NCI-H510A treated with DMSO at 0.1 percent for 48 hours (cell line): ENCODE results near the gene MYLK.
"Not testable (repeated sequence)": the region's sequence is repeated elsewhere in the genome, so short reads cannot be mapped to it uniquely, and the experiment has no call there.

Experiments
- DNase-seq: peaks from one replicate; lab custom pipeline; 2025; lab: John Stamatoyannopoulos, UW

Gene MYLK

GRCh38 chr3:123623346-123623880 is 260.7 kb downstream of the MYLK start:
- no peak for DNase-seq

- DNase-seq: no peak
These were observed 261.4 kb downstream of the MYLK start for GRCh38 chr3:123622766-123623165.

GRCh38 chr3:123621850-123622189 is 262.3 kb downstream of the MYLK start:
- peak; percentile 6 for DNase-seq

- DNase-seq: peak; percentile 10
These were observed 262.8 kb downstream of the MYLK start for GRCh38 chr3:123621186-123621849.

GRCh38 chr3:123620343-123620742 is 263.8 kb downstream of the MYLK start:
- DNase-seq: no peak

- no peak for DNase-seq
These were observed 265.2 kb downstream of the MYLK start for GRCh38 chr3:123618768-123619484.

GRCh38 chr3:123618076-123618708 is 265.9 kb downstream of the MYLK start:
- no peak for DNase-seq

GRCh38 chr3:123616593-123616992 is 267.5 kb downstream of the MYLK start:
- no peak for DNase-seq

- DNase-seq: no peak
These were observed 270.6 kb downstream of the MYLK start for GRCh38 chr3:123613543-123613942.

GRCh38 chr3:123611674-123612073 is 272.5 kb downstream of the MYLK start:
- DNase-seq: not testable (repeated sequence)

GRCh38 chr3:123611082-123611481 is 273.1 kb downstream of the MYLK start:
- no peak for DNase-seq

GRCh38 chr3:123610331-123610730 is 273.8 kb downstream of the MYLK start:
- DNase-seq: no peak

- DNase-seq: no peak
These were observed 275.1 kb downstream of the MYLK start for GRCh38 chr3:123609063-123609462.

GRCh38 chr3:123608263-123608937 is 275.7 kb downstream of the MYLK start:
- DNase-seq: no peak

GRCh38 chr3:123606527-123606926 is 277.6 kb downstream of the MYLK start:
- no peak for DNase-seq

GRCh38 chr3:123605789-123606234 is 278.3 kb downstream of the MYLK start:
- DNase-seq: no peak

GRCh38 chr3:123603153-123603552 is 281.0 kb downstream of the MYLK start:
- not testable (repeated sequence) for DNase-seq

- DNase-seq: no peak
These were observed 281.8 kb downstream of the MYLK start for GRCh38 chr3:123602325-123602724.

- not testable (repeated sequence) for DNase-seq
These were observed 283.3 kb downstream of the MYLK start for GRCh38 chr3:123600863-123601262.

- DNase-seq: no peak
These were observed 286.6 kb downstream of the MYLK start for GRCh38 chr3:123597561-123597960.

GRCh38 chr3:123595396-123596180 is 288.5 kb downstream of the MYLK start:
- DNase-seq: no peak

GRCh38 chr3:123593381-123593780 is 290.8 kb downstream of the MYLK start:
- DNase-seq: no peak
